Activated CD4-positive, alpha-beta T cell treated with anti-CD3 and anti-CD28 coated beads, Interleukin-10, Interleukin-2, amounts not matched to agents 100 ng/mL and 50 ng/mL, durations not matched to agents 16 hours and 8 hours (primary cell): ENCODE results near the gene TRAF4.
A peak's percentile ranks its signal among the peaks of the same experiment; 100 is the strongest.
"Not testable (repeated sequence)": the region's sequence is repeated elsewhere in the genome, so short reads cannot be mapped to it uniquely, and the experiment has no call there.

Experiments
- DNase-seq: peaks from one replicate; pipeline ENCODE4 v3.0.0-alpha.2; 2020

Gene TRAF4

GRCh38 chr17:28749516-28750177 lies 5.8 kb downstream of the TRAF4 start:
- no peak for DNase-seq

GRCh38 chr17:28750178-28751047 lies 6.6 kb downstream of the TRAF4 start:
- DNase-seq = peak; percentile 94

- DNase-seq = no peak
Measured at GRCh38 chr17:28751600-28752366, 8.0 kb downstream of the TRAF4 start.

GRCh38 chr17:28755486-28755885 lies 11.7 kb downstream of the TRAF4 start:
- DNase-seq = no peak

GRCh38 chr17:28756049-28756804 lies 12.4 kb downstream of the TRAF4 start:
- no peak for DNase-seq

GRCh38 chr17:28758411-28759121 lies 14.8 kb downstream of the TRAF4 start:
- no peak for DNase-seq

GRCh38 chr17:28759256-28759865 lies 15.6 kb downstream of the TRAF4 start:
- no peak for DNase-seq

- no peak for DNase-seq
Measured at GRCh38 chr17:28760601-28761562, 17.1 kb downstream of the TRAF4 start.

GRCh38 chr17:28763137-28763799 lies 19.5 kb downstream of the TRAF4 start:
- peak; percentile 71 for DNase-seq

- peak; percentile 83 for DNase-seq
Measured at GRCh38 chr17:28763804-28764266, 20.0 kb downstream of the TRAF4 start.

- DNase-seq = no peak
Measured at GRCh38 chr17:28765038-28765437, 21.2 kb downstream of the TRAF4 start.

GRCh38 chr17:28773736-28774135 lies 29.9 kb downstream of the TRAF4 start:
- DNase-seq = peak; percentile 17

GRCh38 chr17:28774206-28774605 lies 30.4 kb downstream of the TRAF4 start:
- no peak for DNase-seq

GRCh38 chr17:28777178-28777577 lies 33.4 kb downstream of the TRAF4 start:
- DNase-seq = no peak

- not testable (repeated sequence) for DNase-seq
Measured at GRCh38 chr17:28779601-28780000, 35.8 kb downstream of the TRAF4 start.

GRCh38 chr17:28783161-28783560 lies 39.4 kb downstream of the TRAF4 start:
- DNase-seq = no peak

- DNase-seq = no peak
Measured at GRCh38 chr17:28788100-28788499, 44.3 kb downstream of the TRAF4 start.

GRCh38 chr17:28792877-28793661 lies 49.3 kb downstream of the TRAF4 start:
- no peak for DNase-seq
